ENCODE data around the gene TASP1.

The TASP1 gene

GRCh38 chr20:13546497-13547131, 92.1 kb downstream of the TASP1 start:
- in situ Hi-C loops (cut with MboI; ENCODE audit: low pct_unique_long_range_greater_than_20kb, low sequenced_read_pairs, unreplicated experiment) = no loop called here
- DNase-seq (ENCODE audit: low spot score) = peak; percentile 28
- TF ChIP-seq CTCF (IDR thresholded peaks at IDR 0.05; ENCODE audit: extremely low read depth, insufficient read depth, missing control alignments) = peak; percentile 84

- DNase-seq (ENCODE audit: low spot score) = no peak
- in situ Hi-C loops (cut with MboI; ENCODE audit: low pct_unique_long_range_greater_than_20kb, low sequenced_read_pairs, unreplicated experiment) = no loop called here
- TF ChIP-seq CTCF (IDR thresholded peaks at IDR 0.05; ENCODE audit: extremely low read depth, insufficient read depth, missing control alignments) = no peak
These were observed 92.9 kb downstream of the TASP1 start for GRCh38 chr20:13545790-13546189.

GRCh38 chr20:13543783-13544182, 94.9 kb downstream of the TASP1 start:
- in situ Hi-C loops (cut with MboI; ENCODE audit: low pct_unique_long_range_greater_than_20kb, low sequenced_read_pairs, unreplicated experiment) = no loop called here
- DNase-seq (ENCODE audit: low spot score) = no peak
- no peak for TF ChIP-seq CTCF (IDR thresholded peaks at IDR 0.05; ENCODE audit: extremely low read depth, insufficient read depth, missing control alignments)

- no peak for TF ChIP-seq CTCF (IDR thresholded peaks at IDR 0.05; ENCODE audit: extremely low read depth, insufficient read depth, missing control alignments)
- no peak for DNase-seq (ENCODE audit: low spot score)
- in situ Hi-C loops (cut with MboI; ENCODE audit: low pct_unique_long_range_greater_than_20kb, low sequenced_read_pairs, unreplicated experiment) = no loop called here
These were observed 103.1 kb downstream of the TASP1 start for GRCh38 chr20:13535627-13536026.

- no peak for TF ChIP-seq CTCF (IDR thresholded peaks at IDR 0.05; ENCODE audit: extremely low read depth, insufficient read depth, missing control alignments)
- in situ Hi-C loops (cut with MboI; ENCODE audit: low pct_unique_long_range_greater_than_20kb, low sequenced_read_pairs, unreplicated experiment) = no loop called here
- DNase-seq (ENCODE audit: low spot score) = no peak
These were observed 104.8 kb downstream of the TASP1 start for GRCh38 chr20:13533946-13534345.

GRCh38 chr20:13530146-13530545, 108.6 kb downstream of the TASP1 start:
- no peak for DNase-seq (ENCODE audit: low spot score)
- in situ Hi-C loops (cut with MboI; ENCODE audit: low pct_unique_long_range_greater_than_20kb, low sequenced_read_pairs, unreplicated experiment) = no loop called here
- no peak for TF ChIP-seq CTCF (IDR thresholded peaks at IDR 0.05; ENCODE audit: extremely low read depth, insufficient read depth, missing control alignments)
